ENCODE measurements around the gene SCNN1A.
A peak's percentile ranks its signal among the peaks of the same experiment; 100 is the strongest.

Gene SCNN1A

GRCh38 chr12:6328045-6328779 lies 47.2 kb downstream of the SCNN1A start:
- H3K4me3 ChIP-seq (ENCODE audit: low read depth in 1 of 5, low read length in 5 of 5) = no peak overlapping the region
- H3K4me1 ChIP-seq (ENCODE audit: control insufficient read depth in 5 of 5, insufficient read depth in 5 of 5, low read length in 5 of 5) = peaks cover 11 to 79% (median 65%) of the 10 kb centered on the region in 5 donors
- peaks cover 7 to 65% (median 56%) of the 10 kb centered on the region in 5 donors for H3K36me3 ChIP-seq (ENCODE audit: control insufficient read depth in 5 of 5, insufficient read depth in 5 of 5, low read length in 5 of 5)
- H3K9me3 ChIP-seq (ENCODE audit: control insufficient read depth in 5 of 5, low read length in 5 of 5) = no peaks in the 10 kb centered on the region
- H3K9ac ChIP-seq (ENCODE audit: low read length in 5 of 5) = peak overlapping the region in 2 of 5 donors; percentile 16 to 44
- H3K27me3 ChIP-seq (ENCODE audit: control insufficient read depth in 5 of 5, insufficient read depth in 4 of 5, low read length in 5 of 5) = no peaks in the 10 kb centered on the region
- H3K27ac ChIP-seq (ENCODE audit: low read depth, low read length) = peak overlapping the region; percentile 98

- Histone ChIP-seq H3K27me3 (ENCODE audit: control insufficient read depth in 5 of 5, insufficient read depth in 4 of 5, low read length in 5 of 5) (no peaks in the 10 kb centered on the region), H3K4me1 (ENCODE audit: control insufficient read depth in 5 of 5, insufficient read depth in 5 of 5, low read length in 5 of 5) (peaks cover 11 to 81% (median 67%) of the 10 kb centered on the region in 5 donors), H3K27ac (ENCODE audit: low read depth, low read length) (peak overlapping the region; percentile 98), H3K9me3 (ENCODE audit: control insufficient read depth in 5 of 5, low read length in 5 of 5) (no peaks in the 10 kb centered on the region), H3K9ac (ENCODE audit: low read length in 5 of 5) (peak overlapping the region in 3 of 5 donors; percentile 16 to 44 (median 19)), H3K4me3 (ENCODE audit: low read depth in 1 of 5, low read length in 5 of 5) (no peak overlapping the region), H3K36me3 (ENCODE audit: control insufficient read depth in 5 of 5, insufficient read depth in 5 of 5, low read length in 5 of 5) (peaks cover 5 to 57% (median 48%) of the 10 kb centered on the region in 5 donors)
Measured at GRCh38 chr12:6327229-6328041, 47.9 kb downstream of the SCNN1A start.

- Histone ChIP-seq H3K27me3 (ENCODE audit: control insufficient read depth in 5 of 5, insufficient read depth in 4 of 5, low read length in 5 of 5) (no peaks in the 10 kb centered on the region), H3K4me3 (ENCODE audit: low read depth in 1 of 5, low read length in 5 of 5) (peak overlapping the region in 3 of 5 donors; percentile 9 to 38 (median 34)), H3K4me1 (ENCODE audit: control insufficient read depth in 5 of 5, insufficient read depth in 5 of 5, low read length in 5 of 5) (peaks cover 16 to 89% (median 75%) of the 10 kb centered on the region in 5 donors), H3K9me3 (ENCODE audit: control insufficient read depth in 5 of 5, low read length in 5 of 5) (no peaks in the 10 kb centered on the region), H3K36me3 (ENCODE audit: control insufficient read depth in 5 of 5, insufficient read depth in 5 of 5, low read length in 5 of 5) (peaks cover 4 to 49% (median 43%) of the 10 kb centered on the region in 5 donors), H3K9ac (ENCODE audit: low read length in 5 of 5) (peak overlapping the region in 4 of 5 donors; percentile 5 to 70 (median 44)), H3K27ac (ENCODE audit: low read depth, low read length) (peak overlapping the region; percentile 98)
Measured at GRCh38 chr12:6326316-6327228, 48.8 kb downstream of the SCNN1A start.

GRCh38 chr12:6324936-6325750 lies 50.2 kb downstream of the SCNN1A start:
- no peak overlapping the region for H3K4me3 ChIP-seq (ENCODE audit: low read depth in 1 of 5, low read length in 5 of 5)
- H3K36me3 ChIP-seq (ENCODE audit: control insufficient read depth in 5 of 5, insufficient read depth in 5 of 5, low read length in 5 of 5) = peaks cover 0 to 41% (median 29%) of the 10 kb centered on the region in 5 donors
- peaks cover 16 to 75% (median 62%) of the 10 kb centered on the region in 5 donors for H3K4me1 ChIP-seq (ENCODE audit: control insufficient read depth in 5 of 5, insufficient read depth in 5 of 5, low read length in 5 of 5)
- H3K9ac ChIP-seq (ENCODE audit: low read length in 5 of 5) = peak overlapping the region in 4 of 5 donors; percentile 11 to 49 (median 25)
- H3K27ac ChIP-seq (ENCODE audit: low read depth, low read length) = peak overlapping the region; percentile 98
- H3K9me3 ChIP-seq (ENCODE audit: control insufficient read depth in 5 of 5, low read length in 5 of 5) = no peaks in the 10 kb centered on the region
- H3K27me3 ChIP-seq (ENCODE audit: control insufficient read depth in 5 of 5, insufficient read depth in 4 of 5, low read length in 5 of 5) = no peaks in the 10 kb centered on the region

GRCh38 chr12:6323995-6324711 lies 51.2 kb downstream of the SCNN1A start:
- no peaks in the 10 kb centered on the region for H3K27me3 ChIP-seq (ENCODE audit: control insufficient read depth in 5 of 5, insufficient read depth in 4 of 5, low read length in 5 of 5)
- H3K36me3 ChIP-seq (ENCODE audit: control insufficient read depth in 5 of 5, insufficient read depth in 5 of 5, low read length in 5 of 5) = peaks cover 0 to 41% (median 26%) of the 10 kb centered on the region in 5 donors
- no peaks in the 10 kb centered on the region for H3K9me3 ChIP-seq (ENCODE audit: control insufficient read depth in 5 of 5, low read length in 5 of 5)
- H3K4me1 ChIP-seq (ENCODE audit: control insufficient read depth in 5 of 5, insufficient read depth in 5 of 5, low read length in 5 of 5) = peaks cover 16 to 70% (median 61%) of the 10 kb centered on the region in 5 donors
- H3K9ac ChIP-seq (ENCODE audit: low read length in 5 of 5) = peak overlapping the region in 4 of 5 donors; percentile 60 to 75 (median 72)
- H3K4me3 ChIP-seq (ENCODE audit: low read depth in 1 of 5, low read length in 5 of 5) = peak overlapping the region in 4 of 5 donors; percentile 37 to 51 (median 40)
- peak overlapping the region; percentile 98 for H3K27ac ChIP-seq (ENCODE audit: low read depth, low read length)

- H3K27me3 ChIP-seq (ENCODE audit: control insufficient read depth in 5 of 5, insufficient read depth in 4 of 5, low read length in 5 of 5) = no peaks in the 10 kb centered on the region
- H3K36me3 ChIP-seq (ENCODE audit: control insufficient read depth in 5 of 5, insufficient read depth in 5 of 5, low read length in 5 of 5) = peaks cover 0 to 41% (median 24%) of the 10 kb centered on the region in 5 donors
- peak overlapping the region in 4 of 5 donors; percentile 60 to 75 (median 72) for H3K9ac ChIP-seq (ENCODE audit: low read length in 5 of 5)
- H3K4me3 ChIP-seq (ENCODE audit: low read depth in 1 of 5, low read length in 5 of 5) = peak overlapping the region in 4 of 5 donors; percentile 37 to 51 (median 40)
- peaks cover 16 to 66% (median 61%) of the 10 kb centered on the region in 5 donors for H3K4me1 ChIP-seq (ENCODE audit: control insufficient read depth in 5 of 5, insufficient read depth in 5 of 5, low read length in 5 of 5)
- H3K9me3 ChIP-seq (ENCODE audit: control insufficient read depth in 5 of 5, low read length in 5 of 5) = no peaks in the 10 kb centered on the region
- peak overlapping the region; percentile 98 for H3K27ac ChIP-seq (ENCODE audit: low read depth, low read length)
Measured at GRCh38 chr12:6323340-6323994, 51.9 kb downstream of the SCNN1A start.

- H3K36me3 ChIP-seq (ENCODE audit: control insufficient read depth in 5 of 5, insufficient read depth in 5 of 5, low read length in 5 of 5) = peaks cover 0 to 41% (median 24%) of the 10 kb centered on the region in 5 donors
Measured at GRCh38 chr12:6322969-6323339, 52.4 kb downstream of the SCNN1A start.

GRCh38 chr12:6322352-6322751 lies 53.0 kb downstream of the SCNN1A start:
- Histone ChIP-seq H3K4me1 (ENCODE audit: control insufficient read depth in 5 of 5, insufficient read depth in 5 of 5, low read length in 5 of 5) (peaks cover 16 to 60% (median 52%) of the 10 kb centered on the region in 5 donors), H3K36me3 (ENCODE audit: control insufficient read depth in 5 of 5, insufficient read depth in 5 of 5, low read length in 5 of 5) (peaks cover 0 to 42% (median 24%) of the 10 kb centered on the region in 5 donors), H3K4me3 (ENCODE audit: low read depth in 1 of 5, low read length in 5 of 5) (no peak overlapping the region), H3K27ac (ENCODE audit: low read depth, low read length) (peak overlapping the region; percentile 98), H3K9ac (ENCODE audit: low read length in 5 of 5) (peak overlapping the region in 2 of 5 donors; percentile 8 to 50), H3K27me3 (ENCODE audit: control insufficient read depth in 5 of 5, insufficient read depth in 4 of 5, low read length in 5 of 5) (no peaks in the 10 kb centered on the region), H3K9me3 (ENCODE audit: control insufficient read depth in 5 of 5, low read length in 5 of 5) (no peaks in the 10 kb centered on the region)

More at GRCh38 chr12:6322969-6323339, 52.4 kb downstream of the SCNN1A start:
- Histone ChIP-seq H3K27me3 (ENCODE audit: control insufficient read depth in 5 of 5, insufficient read depth in 4 of 5, low read length in 5 of 5) (no peaks in the 10 kb centered on the region), H3K9me3 (ENCODE audit: control insufficient read depth in 5 of 5, low read length in 5 of 5) (no peaks in the 10 kb centered on the region), H3K27ac (ENCODE audit: low read depth, low read length) (peak overlapping the region; percentile 98), H3K4me3 (ENCODE audit: low read depth in 1 of 5, low read length in 5 of 5) (no peak overlapping the region), H3K4me1 (ENCODE audit: control insufficient read depth in 5 of 5, insufficient read depth in 5 of 5, low read length in 5 of 5) (peaks cover 16 to 66% (median 58%) of the 10 kb centered on the region in 5 donors), H3K9ac (ENCODE audit: low read length in 5 of 5) (peak overlapping the region in 4 of 5 donors; percentile 8 to 67 (median 36))

All from subcutaneous abdominal adipose tissue (tissue), 5 donors.